ENCODE measurements around the gene ATN1.
A peak's percentile ranks its signal among the peaks of the same experiment; 100 is the strongest.
"Not testable (repeated sequence)": the region's sequence is repeated elsewhere in the genome, so short reads cannot be mapped to it uniquely, and the experiment has no call there.

ATN1 gene

GRCh38 chr12:6927379-6928021 is at the start of gene ATN1:
ATN1 (plus strand) TSS chr12:6927959; CDS start chr12:6934002, 6,043 bp downstream.
- H3K4me3 ChIP-seq (ENCODE audit: low read depth, low read length) = peak within 1 kb of the TSS; percentile 89
- TF ChIP-seq CTCF (IDR thresholded peaks at IDR 0.05; ENCODE audit: control insufficient read depth, extremely low read depth, insufficient read depth) = no peak
- no peak for DNase-seq (ENCODE audit: low read depth)

- not testable (repeated sequence) for DNase-seq (ENCODE audit: low read depth); H3K4me3 ChIP-seq (ENCODE audit: low read depth, low read length)
These were observed 47.9 kb upstream of the ATN1 start for GRCh38 chr12:6879824-6880223.

- no peak for TF ChIP-seq CTCF (IDR thresholded peaks at IDR 0.05; ENCODE audit: control insufficient read depth, extremely low read depth, insufficient read depth)
- H3K4me3 ChIP-seq (ENCODE audit: low read depth, low read length) = no peak overlapping the region
- DNase-seq (ENCODE audit: low read depth) = no peak
These were observed 44.5 kb upstream of the ATN1 start for GRCh38 chr12:6883252-6883651.

GRCh38 chr12:6883683-6884082 is 44.1 kb upstream of the ATN1 start:
- no peak overlapping the region for H3K4me3 ChIP-seq (ENCODE audit: low read depth, low read length)
- TF ChIP-seq CTCF (IDR thresholded peaks at IDR 0.05; ENCODE audit: control insufficient read depth, extremely low read depth, insufficient read depth) = no peak
- no peak for DNase-seq (ENCODE audit: low read depth)

GRCh38 chr12:6884539-6884938 is 43.2 kb upstream of the ATN1 start:
- DNase-seq (ENCODE audit: low read depth) = no peak
- no peak for TF ChIP-seq CTCF (IDR thresholded peaks at IDR 0.05; ENCODE audit: control insufficient read depth, extremely low read depth, insufficient read depth)
- no peak overlapping the region for H3K4me3 ChIP-seq (ENCODE audit: low read depth, low read length)

GRCh38 chr12:6886206-6886999 is 41.4 kb upstream of the ATN1 start:
- not testable (repeated sequence) for DNase-seq (ENCODE audit: low read depth); H3K4me3 ChIP-seq (ENCODE audit: low read depth, low read length)

- H3K4me3 ChIP-seq (ENCODE audit: low read depth, low read length) = no peak overlapping the region
- no peak for TF ChIP-seq CTCF (IDR thresholded peaks at IDR 0.05; ENCODE audit: control insufficient read depth, extremely low read depth, insufficient read depth)
- no peak for DNase-seq (ENCODE audit: low read depth)
These were observed 40.3 kb upstream of the ATN1 start for GRCh38 chr12:6887460-6887859.

GRCh38 chr12:6888360-6888759 is 39.4 kb upstream of the ATN1 start:
- DNase-seq (ENCODE audit: low read depth) = no peak
- no peak overlapping the region for H3K4me3 ChIP-seq (ENCODE audit: low read depth, low read length)
- TF ChIP-seq CTCF (IDR thresholded peaks at IDR 0.05; ENCODE audit: control insufficient read depth, extremely low read depth, insufficient read depth) = no peak

GRCh38 chr12:6888794-6889193 is 39.0 kb upstream of the ATN1 start:
- DNase-seq (ENCODE audit: low read depth); H3K4me3 ChIP-seq (ENCODE audit: low read depth, low read length): not testable (repeated sequence)

GRCh38 chr12:6889775-6890573 is 37.8 kb upstream of the ATN1 start:
- H3K4me3 ChIP-seq (ENCODE audit: low read depth, low read length) = peak overlapping the region; percentile 35

More at GRCh38 chr12:6889775-6890573, 37.8 kb upstream of the ATN1 start:
- DNase-seq (ENCODE audit: low read depth) = not testable (repeated sequence)
